H9 (cell line): Measurements from ENCODE around the gene PRDM5. TPM values are rescaled to one million over a fixed set of nuclear protein-coding genes. Genes with fewer than 3 reads are reported as not detected.
A peak's percentile ranks its signal among the peaks of the same experiment; 100 is the strongest.

Experiments used
- DNase-seq: peaks from one replicate; pipeline ENCODE4 v3.0.0-alpha.2; 2017
- H2AFZ ChIP-seq: one replicate; pipeline ENCODE4 v1.6.1; 2013; ENCODE audit warnings: mild to moderate bottlenecking, low read length, control low read depth, moderate library complexity
- H2AK5ac ChIP-seq: 2 replicates; pipeline ENCODE4 v1.6.1; 2013; ENCODE audit warnings: low read length, control low read depth, mixed read lengths; ENCODE audit not compliant: insufficient read length
- H2BK120ac ChIP-seq: one replicate; pipeline ENCODE4 v1.6.1; 2013; ENCODE audit warnings: low read depth, mild to moderate bottlenecking, low read length, control low read depth, inconsistent platforms; ENCODE audit not compliant: poor library complexity, severe bottlenecking
- H2BK12ac ChIP-seq: 2 replicates; pipeline ENCODE4 v1.6.1; 2013; ENCODE audit warnings: low read length, control low read depth, mixed read lengths, low read depth; ENCODE audit not compliant: insufficient read length
- H2BK15ac ChIP-seq: 2 replicates; pipeline ENCODE4 v1.6.1; 2013; ENCODE audit warnings: low read depth, low read length, control low read depth
- H2BK20ac ChIP-seq: one replicate; pipeline ENCODE4 v1.6.1; 2013; ENCODE audit warnings: low read depth, mild to moderate bottlenecking, low read length, control low read depth, inconsistent platforms; ENCODE audit not compliant: poor library complexity, severe bottlenecking
- H2BK5ac ChIP-seq: 2 replicates; pipeline ENCODE4 v1.6.1; 2013; ENCODE audit warnings: low read length, control low read depth, mixed read lengths; ENCODE audit not compliant: insufficient read length
- H3K14ac ChIP-seq: 2 replicates; pipeline ENCODE4 v1.6.1; 2013; ENCODE audit warnings: low read length, control low read depth; ENCODE audit not compliant: insufficient read depth
- H3K18ac ChIP-seq: 2 replicates; pipeline ENCODE4 v1.6.1; 2013; ENCODE audit warnings: low read depth, mild to moderate bottlenecking, mixed read lengths, low read length, control low read depth; ENCODE audit not compliant: insufficient read length
- H3K23ac ChIP-seq: 2 replicates; pipeline ENCODE4 v1.6.1; 2013; ENCODE audit warnings: low read length, control low read depth, mixed read lengths, low read depth; ENCODE audit not compliant: insufficient read length
- H3K23me2 ChIP-seq: 2 replicates; pipeline ENCODE4 v1.6.1; 2013; ENCODE audit warnings: low read depth, mild to moderate bottlenecking, mixed read lengths, low read length, control low read depth; ENCODE audit not compliant: insufficient read length, poor library complexity, severe bottlenecking
- H3K27ac ChIP-seq: 2 replicates; pipeline ENCODE4 v1.5.1; 2013; ENCODE audit warnings: low read length, control low read depth, mixed read lengths, low read depth; ENCODE audit not compliant: insufficient read length
- H3K27me3 ChIP-seq: 2 replicates; pipeline ENCODE4 v1.6.1; 2013; ENCODE audit warnings: low read length, control low read depth, inconsistent platforms; ENCODE audit not compliant: insufficient read depth
- H3K4ac ChIP-seq: 2 replicates; pipeline ENCODE4 v1.6.1; 2013; ENCODE audit warnings: low read depth, mild to moderate bottlenecking, control low read depth, inconsistent platforms, low read length, moderate library complexity
- H3K4me1 ChIP-seq: 2 replicates; pipeline ENCODE4 v1.6.1; 2013; ENCODE audit warnings: low read length, control low read depth, inconsistent platforms; ENCODE audit not compliant: insufficient read depth
- H3K4me2 ChIP-seq: 2 replicates; pipeline ENCODE4 v1.6.1; 2013; ENCODE audit warnings: low read length, control low read depth, mixed read lengths; ENCODE audit not compliant: insufficient read length, insufficient read depth
- H3K56ac ChIP-seq: 2 replicates; pipeline ENCODE4 v1.6.1; 2013; ENCODE audit warnings: low read depth, mild to moderate bottlenecking, mixed read lengths, low read length, control low read depth; ENCODE audit not compliant: insufficient read length
- H3K79me1 ChIP-seq: 2 replicates; pipeline ENCODE4 v1.6.1; 2013; ENCODE audit warnings: low read depth, mild to moderate bottlenecking, moderate library complexity, low read length, control low read depth, inconsistent platforms; ENCODE audit not compliant: insufficient read depth, poor library complexity, severe bottlenecking
- H3K79me2 ChIP-seq: 2 replicates; pipeline ENCODE4 v1.6.1; 2013; ENCODE audit warnings: low read length, control low read depth, inconsistent platforms; ENCODE audit not compliant: insufficient read depth
- H3K9ac ChIP-seq: 2 replicates; pipeline ENCODE4 v1.6.1; 2013; ENCODE audit warnings: low read length, control low read depth, mixed read lengths; ENCODE audit not compliant: insufficient read length; ENCODE audit errors: extremely low read depth
- H3K9me3 ChIP-seq: one replicate; pipeline ENCODE4 v1.6.1; 2013; ENCODE audit warnings: low read depth, low read length, inconsistent platforms; ENCODE audit not compliant: control insufficient read depth
- H3T11ph ChIP-seq: one replicate; pipeline ENCODE4 v1.6.1; 2013; ENCODE audit warnings: mild to moderate bottlenecking, low read length, control low read depth, inconsistent platforms
- H4K20me1 ChIP-seq: one replicate; pipeline ENCODE4 v1.6.1; 2013; ENCODE audit not compliant: control insufficient read depth, insufficient read length, insufficient read depth
- H4K5ac ChIP-seq: 2 replicates; pipeline ENCODE4 v1.6.1; 2013; ENCODE audit warnings: low read depth, mild to moderate bottlenecking, mixed read lengths, low read length, control low read depth; ENCODE audit not compliant: insufficient read length
- H4K8ac ChIP-seq: replicated peaks from 2 replicates; pipeline ENCODE4 v1.6.1; 2013; ENCODE audit warnings: low read length, control low read depth, mixed read lengths, low read depth; ENCODE audit not compliant: insufficient read length
- H4K91ac ChIP-seq: 2 replicates; pipeline ENCODE4 v1.6.1; 2013; ENCODE audit warnings: low read depth, mild to moderate bottlenecking, moderate library complexity, mixed read lengths, low read length, control low read depth; ENCODE audit not compliant: insufficient read length
- H3K27ac Mint-ChIP-seq, 3 experiments: 2 replicates in 2 of 3; 3 replicates in 1 of 3; pipeline ENCODE4 v1.8.0; 2020 to 2021; ENCODE audit warnings: mixed read lengths in 3 of 3, mild to moderate bottlenecking in 1 of 3, moderate library complexity in 1 of 3
- H3K27me3 Mint-ChIP-seq: 2 replicates; pipeline ENCODE4 v1.8.0; 2021; ENCODE audit warnings: low read depth, mild to moderate bottlenecking, moderate library complexity, mixed read lengths
- H3K36me3 Mint-ChIP-seq, 3 experiments: 2 replicates in 2 of 3; 3 replicates in 1 of 3; pipeline ENCODE4 v1.8.0; 2020 to 2021; ENCODE audit warnings: low read depth in 3 of 3, mixed read lengths in 3 of 3; ENCODE audit not compliant: insufficient read depth in 1 of 3
- H3K4me1 Mint-ChIP-seq, 2 experiments: 2 replicates each; pipeline ENCODE4 v1.8.0; 2020; ENCODE audit warnings: mixed read lengths in 2 of 2
- H3K4me3 Mint-ChIP-seq, 2 experiments: 2 replicates in 1 of 2; 3 replicates in 1 of 2; pipeline ENCODE4 v1.8.0; 2020 to 2021; ENCODE audit warnings: mild to moderate bottlenecking in 2 of 2, mixed read lengths in 2 of 2, moderate library complexity in 1 of 2
- H3K9me3 Mint-ChIP-seq, 2 experiments: 2 replicates in 1 of 2; 3 replicates in 1 of 2; pipeline ENCODE4 v1.8.0; 2020; ENCODE audit warnings: mild to moderate bottlenecking in 2 of 2, mixed read lengths in 2 of 2, moderate library complexity in 1 of 2
- WGBS: extraction: QIAGEN DNeasy Blood & Tissue Kit; methylation state at CpG from one replicate; pipeline ENCODE4 v1.1.7; 2013; ENCODE audit warnings: missing lambda C conversion rate, low lambda C conversion rate, mixed read lengths; ENCODE audit not compliant: insufficient read length; ENCODE audit errors: extremely low coverage; 5-methylcytosine and 5-hydroxymethylcytosine counted together
- total RNA-seq: library from RNA; stranded (reverse); gene quantifications from 2 replicates; pipeline ENCODE4 v1.2.1, GENCODE V29; 2021
- TF ChIP-seq, protein P1 (sequence below): fragments of 200-600 bp; sonication (generic); conservative IDR thresholded peaks from 3 replicates; pipeline ENCODE4 v1.8.0; 2021; ENCODE audit warnings: antibody characterized with exemption, mild to moderate bottlenecking

Gene PRDM5
- total RNA-seq, 1 experiment from 2014 or later, result 21.7 TPM

DNA sequence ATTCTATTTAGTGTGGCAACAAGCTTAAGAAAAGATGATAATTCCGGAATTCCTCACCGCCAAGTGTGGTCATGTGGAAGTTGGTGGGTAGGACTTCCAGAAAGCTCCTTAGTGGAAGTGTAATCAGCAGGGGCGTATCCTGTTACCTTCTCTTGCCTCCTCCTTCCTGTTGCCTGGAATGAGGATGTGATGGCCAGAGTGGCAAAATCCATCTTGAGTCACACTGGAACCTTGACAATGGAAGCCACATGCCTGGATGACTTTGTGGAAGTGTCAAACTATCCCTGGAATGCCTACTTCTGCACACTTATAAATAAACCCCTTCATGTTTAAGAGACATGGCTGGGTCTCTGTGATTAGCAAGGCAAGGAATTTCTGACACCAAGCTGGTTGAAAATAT, 191.0 kb downstream of the PRDM5 start:
- peak overlapping the region in 1 of 3 experiments; percentile 7; a peak in 1 of 7 replicates for H3K27ac Mint-ChIP-seq
- H3K4me1 Mint-ChIP-seq, result peaks cover 8 to 11% of the 10 kb centered on the region in 2 experiments

More for the DNA sequence above, 191.0 kb downstream of the PRDM5 start:
- no peak overlapping the region for H3K27ac ChIP-seq
- no peaks in the 10 kb centered on the region for H4K20me1 ChIP-seq
- H2BK120ac ChIP-seq, result no peak overlapping the region
- H3K36me3 Mint-ChIP-seq, result 0 out of 7 replicates have a peak, but pooled peaks cover 0 to 2% (median 0%) of the 10 kb centered on the region in 3 experiments
- TF ChIP-seq, protein P1, sequence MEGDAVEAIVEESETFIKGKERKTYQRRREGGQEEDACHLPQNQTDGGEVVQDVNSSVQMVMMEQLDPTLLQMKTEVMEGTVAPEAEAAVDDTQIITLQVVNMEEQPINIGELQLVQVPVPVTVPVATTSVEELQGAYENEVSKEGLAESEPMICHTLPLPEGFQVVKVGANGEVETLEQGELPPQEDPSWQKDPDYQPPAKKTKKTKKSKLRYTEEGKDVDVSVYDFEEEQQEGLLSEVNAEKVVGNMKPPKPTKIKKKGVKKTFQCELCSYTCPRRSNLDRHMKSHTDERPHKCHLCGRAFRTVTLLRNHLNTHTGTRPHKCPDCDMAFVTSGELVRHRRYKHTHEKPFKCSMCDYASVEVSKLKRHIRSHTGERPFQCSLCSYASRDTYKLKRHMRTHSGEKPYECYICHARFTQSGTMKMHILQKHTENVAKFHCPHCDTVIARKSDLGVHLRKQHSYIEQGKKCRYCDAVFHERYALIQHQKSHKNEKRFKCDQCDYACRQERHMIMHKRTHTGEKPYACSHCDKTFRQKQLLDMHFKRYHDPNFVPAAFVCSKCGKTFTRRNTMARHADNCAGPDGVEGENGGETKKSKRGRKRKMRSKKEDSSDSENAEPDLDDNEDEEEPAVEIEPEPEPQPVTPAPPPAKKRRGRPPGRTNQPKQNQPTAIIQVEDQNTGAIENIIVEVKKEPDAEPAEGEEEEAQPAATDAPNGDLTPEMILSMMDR, result no peak
- H3K4ac ChIP-seq, result no peak overlapping the region
- H3K4me1 ChIP-seq, result no peaks in the 10 kb centered on the region
- H3K27me3 ChIP-seq, result no peaks in the 10 kb centered on the region
- no peak overlapping the region for H3T11ph ChIP-seq
- H3K23ac ChIP-seq, result no peak overlapping the region
- WGBS, result no CpG with 5 or more reads among the region's 3 CpGs
- H2BK5ac ChIP-seq, result no peak overlapping the region
- no peak overlapping the region for H4K91ac ChIP-seq
- H2BK20ac ChIP-seq, result no peak overlapping the region
- no peak overlapping the region for H3K4me3 Mint-ChIP-seq
- H3K18ac ChIP-seq, result no peak overlapping the region
- no peaks in the 10 kb centered on the region for H3K9me3 Mint-ChIP-seq
- no peak overlapping the region for H3K4me2 ChIP-seq
- no peak overlapping the region for H2AK5ac ChIP-seq
- H3K14ac ChIP-seq, result no peak overlapping the region
- no peak overlapping the region for H4K8ac ChIP-seq
- H3K56ac ChIP-seq, result no peak overlapping the region
- no peaks in the 10 kb centered on the region for H3K27me3 Mint-ChIP-seq
- H3K79me1 ChIP-seq, result no peaks in the 10 kb centered on the region
- H4K5ac ChIP-seq, result no peak overlapping the region
- no peak overlapping the region for H3K9ac ChIP-seq
- no peaks in the 10 kb centered on the region for H3K79me2 ChIP-seq
- no peak overlapping the region for H2AFZ ChIP-seq
- H3K9me3 ChIP-seq, result no peaks in the 10 kb centered on the region
- H3K23me2 ChIP-seq, result no peaks in the 10 kb centered on the region
- H2BK12ac ChIP-seq, result no peak overlapping the region
- H2BK15ac ChIP-seq, result no peak overlapping the region
- no peak for DNase-seq
